Osteoblast (primary cell): ENCODE measurements around the gene CLDN16. TPM values are rescaled to one million over a fixed set of nuclear protein-coding genes. Genes with fewer than 3 reads are reported as not detected.

Source experiments
- DNase-seq: peaks from one replicate; pipeline ENCODE4 v3.0.0; 2011; ENCODE audit warnings: low spot score, mixed read lengths; ENCODE audit not compliant: insufficient read length; ENCODE audit errors: missing footprints
- H2AFZ ChIP-seq: 2 replicates; pipeline ENCODE4 v1.6.0; 2011; ENCODE audit warnings: mild to moderate bottlenecking, low read length
- H3K27ac ChIP-seq: 2 replicates; pipeline ENCODE4 v1.5.1; 2011; ENCODE audit warnings: mild to moderate bottlenecking, low read depth, low read length, moderate library complexity
- H3K27me3 ChIP-seq: 2 replicates; pipeline ENCODE4 v1.6.0; 2012; ENCODE audit warnings: mild to moderate bottlenecking, control low read depth, inconsistent platforms, low read length, moderate library complexity; ENCODE audit not compliant: insufficient read depth
- H3K36me3 ChIP-seq: 2 replicates; pipeline ENCODE4 v1.5.1; 2011; ENCODE audit warnings: mild to moderate bottlenecking, low read length, control low read depth, moderate library complexity; ENCODE audit not compliant: insufficient read depth
- H3K4me1 ChIP-seq: 2 replicates; pipeline ENCODE4 v1.5.1; 2011; ENCODE audit warnings: mild to moderate bottlenecking, low read length, control low read depth, moderate library complexity; ENCODE audit not compliant: insufficient read depth
- H3K4me2 ChIP-seq: 2 replicates; pipeline ENCODE4 v1.6.0; 2011; ENCODE audit warnings: mild to moderate bottlenecking, low read length; ENCODE audit not compliant: insufficient read depth
- H3K4me3 ChIP-seq: fragments of 200-600 bp; sonication (generic); 3 replicates; pipeline ENCODE4 v1.5.1; 2012; ENCODE audit warnings: mild to moderate bottlenecking, low read length, inconsistent platforms; ENCODE audit not compliant: insufficient read depth
- H3K79me2 ChIP-seq: 2 replicates; pipeline ENCODE4 v1.6.0; 2012; ENCODE audit warnings: mild to moderate bottlenecking, low read length, control low read depth, inconsistent platforms; ENCODE audit not compliant: insufficient read depth
- H3K9me3 ChIP-seq: 2 replicates; pipeline ENCODE4 v1.5.1; 2011; ENCODE audit warnings: low read depth, low read length, control low read depth
- H4K20me1 ChIP-seq: 2 replicates; pipeline ENCODE4 v1.6.0; 2012; ENCODE audit warnings: mild to moderate bottlenecking, low read length, control low read depth; ENCODE audit not compliant: insufficient read depth
- total RNA-seq: library from RNA; depleted of rRNA; stranded (reverse); fragments of >200 nt; gene quantifications from 2 replicates; pipeline ENCODE4 v1.2.3, GENCODE V29; 2012
- TF ChIP-seq, protein P1 (sequence below): IDR thresholded peaks from 2 replicates; pipeline ENCODE4 v1.5.1; 2011; ENCODE audit warnings: mild to moderate bottlenecking, low read depth, low read length, moderate library complexity; ENCODE audit errors: extremely low read depth

The CLDN16 gene
- total RNA-seq, 1 donor, result not detected

DNA sequence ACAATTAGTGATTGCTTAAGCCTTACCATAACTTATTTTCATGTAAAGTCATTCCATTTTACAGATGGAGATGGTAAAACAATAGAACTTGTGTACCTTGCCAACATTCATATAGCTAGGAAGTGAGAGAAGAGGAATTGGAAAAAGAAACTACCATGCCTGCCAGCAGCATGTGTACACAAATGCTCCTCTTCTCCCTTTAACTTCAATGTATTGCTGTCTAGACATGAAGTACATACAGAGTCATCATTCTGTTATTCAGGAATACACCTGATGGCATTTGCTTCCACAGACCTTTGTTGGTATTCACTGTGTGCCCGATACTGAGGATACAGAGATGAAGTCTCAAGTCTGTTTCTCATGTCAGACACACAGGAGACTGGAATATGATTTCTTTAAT, 68.8 kb downstream of the CLDN16 start:
- DNase-seq, result no peak
- Histone ChIP-seq H3K4me3 (no peak overlapping the region), H3K9me3 (no peaks in the 10 kb centered on the region), H3K27me3 (no peaks in the 10 kb centered on the region), H3K27ac (no peak overlapping the region), H2AFZ (peak overlapping the region; percentile 63), H3K4me1 (no peaks in the 10 kb centered on the region), H4K20me1 (no peaks in the 10 kb centered on the region), H3K4me2 (no peak overlapping the region), H3K79me2 (no peaks in the 10 kb centered on the region), H3K36me3 (no peaks in the 10 kb centered on the region)
- TF ChIP-seq, protein P1, sequence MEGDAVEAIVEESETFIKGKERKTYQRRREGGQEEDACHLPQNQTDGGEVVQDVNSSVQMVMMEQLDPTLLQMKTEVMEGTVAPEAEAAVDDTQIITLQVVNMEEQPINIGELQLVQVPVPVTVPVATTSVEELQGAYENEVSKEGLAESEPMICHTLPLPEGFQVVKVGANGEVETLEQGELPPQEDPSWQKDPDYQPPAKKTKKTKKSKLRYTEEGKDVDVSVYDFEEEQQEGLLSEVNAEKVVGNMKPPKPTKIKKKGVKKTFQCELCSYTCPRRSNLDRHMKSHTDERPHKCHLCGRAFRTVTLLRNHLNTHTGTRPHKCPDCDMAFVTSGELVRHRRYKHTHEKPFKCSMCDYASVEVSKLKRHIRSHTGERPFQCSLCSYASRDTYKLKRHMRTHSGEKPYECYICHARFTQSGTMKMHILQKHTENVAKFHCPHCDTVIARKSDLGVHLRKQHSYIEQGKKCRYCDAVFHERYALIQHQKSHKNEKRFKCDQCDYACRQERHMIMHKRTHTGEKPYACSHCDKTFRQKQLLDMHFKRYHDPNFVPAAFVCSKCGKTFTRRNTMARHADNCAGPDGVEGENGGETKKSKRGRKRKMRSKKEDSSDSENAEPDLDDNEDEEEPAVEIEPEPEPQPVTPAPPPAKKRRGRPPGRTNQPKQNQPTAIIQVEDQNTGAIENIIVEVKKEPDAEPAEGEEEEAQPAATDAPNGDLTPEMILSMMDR, result no peak

DNA sequence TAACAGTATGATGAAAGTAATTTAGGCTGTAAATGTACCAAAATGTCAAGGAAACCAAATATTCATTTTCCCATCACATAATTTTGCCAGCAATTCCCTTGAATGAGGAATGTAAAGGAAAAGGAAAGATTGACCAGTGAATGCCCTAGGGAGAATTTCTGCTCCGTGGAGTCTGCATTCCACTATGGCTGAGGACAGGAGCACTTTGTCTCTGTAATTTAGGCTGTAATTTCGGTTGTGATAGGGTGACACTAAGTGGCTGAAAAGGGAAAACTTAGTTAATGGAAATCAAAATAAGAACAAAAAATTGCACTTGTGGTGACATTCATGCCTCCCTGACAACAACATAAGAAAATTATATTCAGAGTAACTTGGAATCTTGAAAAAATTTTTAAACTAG, 70.1 kb downstream of the CLDN16 start:
- Histone ChIP-seq H3K9me3 (no peaks in the 10 kb centered on the region), H3K4me3 (no peak overlapping the region), H3K27ac (no peak overlapping the region), H3K27me3 (no peaks in the 10 kb centered on the region), H3K4me1 (no peaks in the 10 kb centered on the region), H3K4me2 (peak overlapping the region; percentile 23), H3K36me3 (no peaks in the 10 kb centered on the region), H3K79me2 (no peaks in the 10 kb centered on the region), H2AFZ (peak overlapping the region; percentile 2), H4K20me1 (no peaks in the 10 kb centered on the region)
- DNase-seq, result no peak
- TF ChIP-seq, protein P1, result no peak

Other genes starting within 250 kb of the CLDN16 start
- gene CLDN1, start 65.7 kb upstream of the CLDN16 start, total RNA-seq, result 0.29 and 1.1 TPM in 2 replicates
- gene TMEM207, start 61.7 kb downstream of the CLDN16 start, total RNA-seq, result not detected in 2 replicates
- 14.7 and 14.8 TPM in 2 replicates for gene IL1RAP, start 125.9 kb downstream of the CLDN16 start, total RNA-seq